ENCODE data around the gene SH3BGRL2.

The SH3BGRL2 gene

DNA sequence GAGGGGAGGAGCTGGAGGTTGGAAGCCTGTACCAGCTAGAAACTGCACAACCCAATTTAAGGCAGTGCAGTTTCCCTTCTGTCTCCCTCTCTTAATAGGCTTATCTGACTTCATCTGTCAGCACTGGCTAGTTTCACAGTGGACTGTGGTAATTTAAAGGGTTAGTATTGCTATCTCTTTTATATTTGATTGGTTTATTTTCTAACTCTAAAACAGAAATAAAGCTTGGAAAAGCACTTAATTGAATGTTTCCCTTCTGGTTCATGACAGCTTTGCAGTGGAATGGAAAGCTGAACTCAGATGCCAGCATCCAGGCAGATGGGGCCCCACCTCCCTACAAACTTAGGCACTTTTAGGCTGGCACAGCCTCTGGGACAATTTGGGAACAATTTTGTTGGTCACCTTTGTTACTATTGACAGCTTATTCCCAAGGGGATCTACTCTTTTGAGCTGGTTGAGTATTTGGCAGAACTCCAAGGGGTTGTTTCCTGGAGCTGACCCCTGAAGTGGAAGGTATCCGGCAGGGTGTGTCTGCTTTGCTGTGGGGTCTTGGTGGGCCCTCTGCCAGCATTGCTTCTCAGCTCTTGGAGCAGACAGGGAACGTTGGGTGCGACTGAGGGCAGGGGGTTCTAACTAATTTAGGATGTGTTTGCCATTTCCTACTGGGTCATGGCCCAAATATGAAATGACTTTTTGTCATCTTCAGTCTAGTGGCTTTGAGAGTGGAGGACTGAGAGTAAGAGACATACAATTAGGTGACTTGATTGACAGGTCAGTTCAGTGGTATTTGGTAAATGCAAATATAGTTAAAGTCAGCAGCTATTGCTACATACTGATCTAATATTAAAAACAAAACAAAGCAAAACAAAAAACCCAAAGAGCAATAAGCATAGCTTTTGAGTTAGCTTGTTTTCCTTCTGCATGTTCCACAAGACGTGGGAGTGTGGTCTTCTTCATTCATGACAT, 9.3 kb downstream of the SH3BGRL2 start:
- Histone ChIP-seq H3K4me2 (ENCODE audit: insufficient read depth, low read length, poor library complexity, severe bottlenecking) (no peak overlapping the region), H3K79me1 (ENCODE audit: low read depth, low read length) (no peaks in the 10 kb centered on the region), H4K91ac (ENCODE audit: low read depth, low read length, poor library complexity) (no peak overlapping the region), H3K14ac (ENCODE audit: low read length) (no peak overlapping the region), H4K8ac (ENCODE audit: low read depth, low read length) (no peak overlapping the region), H3K9me3 (replicated peaks in 1 of 2; ENCODE audit: control insufficient read depth in 2 of 2, insufficient read depth in 1 of 2, low read depth in 1 of 2, low read length in 2 of 2) (no peaks in the 10 kb centered on the region), H3K4ac (ENCODE audit: low read length) (no peak overlapping the region), H3K18ac (ENCODE audit: low read length) (no peak overlapping the region), H2BK5ac (ENCODE audit: low read length) (no peak overlapping the region), H2AK5ac (ENCODE audit: low read depth, low read length) (no peak overlapping the region), H3K36me3 (replicated peaks in 1 of 2; ENCODE audit: control insufficient read depth in 2 of 2, insufficient read depth in 2 of 2, low read length in 2 of 2) (peaks cover 0 to 3% of the 10 kb centered on the region in 2 donors), H3K27ac (replicated peaks; ENCODE audit: low read length) (no peak overlapping the region), H2AFZ (ENCODE audit: low read length) (no peak overlapping the region), H3K9ac (ENCODE audit: low read depth, low read length, poor library complexity) (no peak overlapping the region), H3K27me3 (ENCODE audit: control insufficient read depth in 3 of 3, insufficient read depth in 3 of 3, low read depth in 1 of 3, low read length in 3 of 3) (peaks cover 0 to 2% (median 0%) of the 10 kb centered on the region in 3 experiments), H2BK15ac (ENCODE audit: low read length) (no peak overlapping the region), H3K4me1 (ENCODE audit: control insufficient read depth in 2 of 2, insufficient read depth in 1 of 2, low read depth in 1 of 2, low read length in 2 of 2) (peaks cover 0 to 3% of the 10 kb centered on the region in 2 donors), H3K23ac (ENCODE audit: low read depth, low read length, poor library complexity) (no peak overlapping the region), H2BK120ac (ENCODE audit: low read depth, low read length) (no peak overlapping the region), H3K4me3 (ENCODE audit: low read length in 2 of 2) (no peak overlapping the region), H2BK12ac (ENCODE audit: low read length) (no peak overlapping the region)
- no peak for DNase-seq (ENCODE audit: low spot score)
- no CpG with 5 or more reads among the region's 4 CpGs for WGBS, 2 donors (ENCODE audit: extremely low coverage in 2 of 2, insufficient read length in 2 of 2, insufficient replicate concordance in 1 of 2)

DNA sequence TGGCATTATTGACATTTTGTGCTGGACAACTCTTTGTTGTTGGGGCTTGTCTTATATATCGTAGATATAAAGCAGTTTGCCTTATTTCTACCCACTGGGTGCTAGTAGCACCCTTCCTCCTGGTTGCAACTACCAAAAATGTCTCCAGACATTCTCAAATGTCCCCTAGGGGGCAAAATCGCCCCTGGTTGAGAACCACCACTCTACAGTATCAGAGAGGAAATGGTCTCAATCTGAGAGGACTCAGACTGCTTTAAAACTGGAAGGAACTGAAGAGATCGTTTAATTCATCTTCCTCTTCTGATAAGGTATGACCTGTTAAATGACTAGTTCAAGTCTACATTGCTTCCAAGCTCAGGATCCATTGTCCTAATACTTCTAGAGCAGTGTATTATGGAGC, 14.9 kb downstream of the SH3BGRL2 start:
- Histone ChIP-seq H2AFZ (ENCODE audit: low read length) (no peak overlapping the region), H2BK5ac (ENCODE audit: low read length) (no peak overlapping the region), H3K23ac (ENCODE audit: low read depth, low read length, poor library complexity) (no peak overlapping the region), H2BK12ac (ENCODE audit: low read length) (no peak overlapping the region), H4K8ac (ENCODE audit: low read depth, low read length) (no peak overlapping the region), H3K9ac (ENCODE audit: low read depth, low read length, poor library complexity) (no peak overlapping the region), H3K27ac (replicated peaks; ENCODE audit: low read length) (no peak overlapping the region), H3K27me3 (ENCODE audit: control insufficient read depth in 3 of 3, insufficient read depth in 3 of 3, low read depth in 1 of 3, low read length in 3 of 3) (no peaks in the 10 kb centered on the region), H3K79me1 (ENCODE audit: low read depth, low read length) (no peaks in the 10 kb centered on the region), H3K4me2 (ENCODE audit: insufficient read depth, low read length, poor library complexity, severe bottlenecking) (no peak overlapping the region), H3K4me3 (ENCODE audit: low read length in 2 of 2) (no peak overlapping the region), H3K14ac (ENCODE audit: low read length) (no peak overlapping the region), H3K4ac (ENCODE audit: low read length) (no peak overlapping the region), H3K18ac (ENCODE audit: low read length) (no peak overlapping the region), H3K4me1 (ENCODE audit: control insufficient read depth in 2 of 2, insufficient read depth in 1 of 2, low read depth in 1 of 2, low read length in 2 of 2) (peaks cover 0 to 9% of the 10 kb centered on the region in 2 donors), H3K36me3 (replicated peaks in 1 of 2; ENCODE audit: control insufficient read depth in 2 of 2, insufficient read depth in 2 of 2, low read length in 2 of 2) (no peaks in the 10 kb centered on the region), H2BK120ac (ENCODE audit: low read depth, low read length) (no peak overlapping the region), H4K91ac (ENCODE audit: low read depth, low read length, poor library complexity) (no peak overlapping the region), H2AK5ac (ENCODE audit: low read depth, low read length) (no peak overlapping the region), H2BK15ac (ENCODE audit: low read length) (no peak overlapping the region), H3K9me3 (replicated peaks in 1 of 2; ENCODE audit: control insufficient read depth in 2 of 2, insufficient read depth in 1 of 2, low read depth in 1 of 2, low read length in 2 of 2) (no peaks in the 10 kb centered on the region)
- no peak for DNase-seq (ENCODE audit: low spot score)
- no CpG with 5 or more reads among the region's 3 CpGs for WGBS, 2 donors (ENCODE audit: extremely low coverage in 2 of 2, insufficient read length in 2 of 2, insufficient replicate concordance in 1 of 2)

DNA sequence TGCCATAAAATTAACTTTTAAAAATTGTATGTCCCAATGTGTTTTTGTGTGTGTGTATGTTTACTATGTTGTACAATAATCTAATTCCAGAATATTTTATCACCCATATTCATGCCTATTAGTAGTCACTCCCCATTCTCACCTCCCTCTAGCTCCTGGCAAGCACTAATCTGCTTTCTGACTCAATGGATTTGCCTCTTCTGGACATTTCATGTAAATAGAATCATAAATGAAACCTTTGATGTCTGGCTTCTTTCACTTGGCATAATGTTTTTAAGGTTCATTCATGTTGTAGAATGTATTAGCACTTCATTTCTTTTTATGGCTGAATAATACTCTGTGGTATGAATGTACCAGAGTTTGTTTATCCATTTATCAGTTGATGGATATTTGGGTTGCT, 15.4 kb downstream of the SH3BGRL2 start:
- Histone ChIP-seq H2BK5ac (ENCODE audit: low read length) (no peak overlapping the region), H3K79me1 (ENCODE audit: low read depth, low read length) (no peaks in the 10 kb centered on the region), H3K23ac (ENCODE audit: low read depth, low read length, poor library complexity) (no peak overlapping the region), H3K4me1 (ENCODE audit: control insufficient read depth in 2 of 2, insufficient read depth in 1 of 2, low read depth in 1 of 2, low read length in 2 of 2) (peaks cover 0 to 9% of the 10 kb centered on the region in 2 donors), H2AFZ (ENCODE audit: low read length) (no peak overlapping the region), H3K4ac (ENCODE audit: low read length) (no peak overlapping the region), H3K27me3 (ENCODE audit: control insufficient read depth in 3 of 3, insufficient read depth in 3 of 3, low read depth in 1 of 3, low read length in 3 of 3) (no peaks in the 10 kb centered on the region), H4K8ac (ENCODE audit: low read depth, low read length) (no peak overlapping the region), H4K91ac (ENCODE audit: low read depth, low read length, poor library complexity) (no peak overlapping the region), H2BK12ac (ENCODE audit: low read length) (no peak overlapping the region), H3K36me3 (replicated peaks in 1 of 2; ENCODE audit: control insufficient read depth in 2 of 2, insufficient read depth in 2 of 2, low read length in 2 of 2) (no peaks in the 10 kb centered on the region), H3K14ac (ENCODE audit: low read length) (no peak overlapping the region), H3K4me3 (ENCODE audit: low read length in 2 of 2) (no peak overlapping the region), H2BK15ac (ENCODE audit: low read length) (no peak overlapping the region), H2BK120ac (ENCODE audit: low read depth, low read length) (no peak overlapping the region), H3K18ac (ENCODE audit: low read length) (no peak overlapping the region), H3K27ac (replicated peaks; ENCODE audit: low read length) (no peak overlapping the region), H2AK5ac (ENCODE audit: low read depth, low read length) (no peak overlapping the region), H3K9ac (ENCODE audit: low read depth, low read length, poor library complexity) (no peak overlapping the region), H3K4me2 (ENCODE audit: insufficient read depth, low read length, poor library complexity, severe bottlenecking) (no peak overlapping the region), H3K9me3 (replicated peaks in 1 of 2; ENCODE audit: control insufficient read depth in 2 of 2, insufficient read depth in 1 of 2, low read depth in 1 of 2, low read length in 2 of 2) (no peaks in the 10 kb centered on the region)
- no peak for DNase-seq (ENCODE audit: low spot score)

DNA sequence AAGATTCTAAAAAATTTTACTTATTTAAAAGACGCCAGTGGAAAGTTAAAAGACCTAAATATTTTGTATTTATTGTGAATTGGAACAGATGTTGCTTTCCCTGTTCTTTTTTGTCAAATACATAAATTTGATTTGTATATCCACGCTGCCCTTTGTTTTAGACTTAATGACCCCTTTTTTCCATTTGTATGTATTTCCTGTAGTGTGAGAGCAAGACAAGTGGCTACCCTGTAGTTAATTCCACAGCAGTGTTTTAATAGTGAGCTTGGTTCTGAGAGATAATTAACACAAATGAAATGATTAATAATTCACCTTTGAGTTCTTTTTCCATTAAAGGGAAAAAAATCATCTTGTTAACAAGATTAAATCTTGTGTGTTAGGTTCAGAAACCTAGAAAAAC, 16.6 kb downstream of the SH3BGRL2 start:
- no peaks in the 10 kb centered on the region for H3K9me3 ChIP-seq (replicated peaks in 1 of 2; ENCODE audit: control insufficient read depth in 2 of 2, insufficient read depth in 1 of 2, low read depth in 1 of 2, low read length in 2 of 2)
- no peak overlapping the region for H3K4ac ChIP-seq (ENCODE audit: low read length)
- no CpG with 5 or more reads among the region's 2 CpGs for WGBS, 2 donors (ENCODE audit: extremely low coverage in 2 of 2, insufficient read length in 2 of 2, insufficient replicate concordance in 1 of 2)
- no peak overlapping the region for H3K27ac ChIP-seq (replicated peaks; ENCODE audit: low read length)
- no peak overlapping the region for H2BK120ac ChIP-seq (ENCODE audit: low read depth, low read length)
- H3K79me1 ChIP-seq (ENCODE audit: low read depth, low read length) = no peaks in the 10 kb centered on the region
- DNase-seq (ENCODE audit: low spot score) = no peak
- no peak overlapping the region for H3K18ac ChIP-seq (ENCODE audit: low read length)
- no peak overlapping the region for H2BK15ac ChIP-seq (ENCODE audit: low read length)
- H2AK5ac ChIP-seq (ENCODE audit: low read depth, low read length) = no peak overlapping the region
- H3K4me2 ChIP-seq (ENCODE audit: insufficient read depth, low read length, poor library complexity, severe bottlenecking) = no peak overlapping the region
- H3K4me3 ChIP-seq (ENCODE audit: low read length in 2 of 2) = no peak overlapping the region
- no peaks in the 10 kb centered on the region for H3K27me3 ChIP-seq (ENCODE audit: control insufficient read depth in 3 of 3, insufficient read depth in 3 of 3, low read depth in 1 of 3, low read length in 3 of 3)
- no peak overlapping the region for H3K23ac ChIP-seq (ENCODE audit: low read depth, low read length, poor library complexity)
- H3K14ac ChIP-seq (ENCODE audit: low read length) = no peak overlapping the region
- no peak overlapping the region for H4K8ac ChIP-seq (ENCODE audit: low read depth, low read length)
- no peak overlapping the region for H3K9ac ChIP-seq (ENCODE audit: low read depth, low read length, poor library complexity)
- no peak overlapping the region for H2BK5ac ChIP-seq (ENCODE audit: low read length)
- H2AFZ ChIP-seq (ENCODE audit: low read length) = no peak overlapping the region
- no peak overlapping the region for H4K91ac ChIP-seq (ENCODE audit: low read depth, low read length, poor library complexity)
- H2BK12ac ChIP-seq (ENCODE audit: low read length) = no peak overlapping the region
- H3K4me1 ChIP-seq (ENCODE audit: control insufficient read depth in 2 of 2, insufficient read depth in 1 of 2, low read depth in 1 of 2, low read length in 2 of 2) = peaks cover 0 to 9% of the 10 kb centered on the region in 2 donors
- H3K36me3 ChIP-seq (replicated peaks in 1 of 2; ENCODE audit: control insufficient read depth in 2 of 2, insufficient read depth in 2 of 2, low read length in 2 of 2) = no peaks in the 10 kb centered on the region

Measured in neuronal stem cell (in vitro differentiated cells).